NCI-H187 (cell line): ENCODE results near the gene AK5.
"Not testable (repeated sequence)": the region's sequence is repeated elsewhere in the genome, so short reads cannot be mapped to it uniquely, and the experiment has no call there.

Experiments used
- DNase-seq, 2 experiments: peaks; one replicate each; lab custom pipeline; 2025; lab: John Stamatoyannopoulos, UW

AK5 gene

DNA sequence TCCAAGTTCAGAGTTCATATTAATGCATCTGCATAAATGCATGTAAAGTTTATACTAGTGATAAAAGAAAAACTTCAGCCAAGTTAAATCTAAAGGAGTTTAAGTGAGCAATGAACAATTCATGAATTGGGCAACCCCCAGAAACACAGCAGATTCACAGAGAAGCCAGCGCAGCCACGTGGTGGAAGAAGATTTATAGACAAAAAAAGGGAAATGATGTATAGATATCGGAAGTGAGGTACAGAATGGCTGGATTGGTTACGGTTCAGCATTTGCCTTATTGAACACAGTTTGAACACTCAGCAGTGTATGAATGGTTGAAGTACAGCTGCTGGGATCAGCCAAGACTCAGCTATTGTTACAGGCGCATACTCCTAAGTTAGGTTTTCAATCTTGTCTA is 5.7 kb downstream of the AK5 start:
- no peak for DNase-seq

DNA sequence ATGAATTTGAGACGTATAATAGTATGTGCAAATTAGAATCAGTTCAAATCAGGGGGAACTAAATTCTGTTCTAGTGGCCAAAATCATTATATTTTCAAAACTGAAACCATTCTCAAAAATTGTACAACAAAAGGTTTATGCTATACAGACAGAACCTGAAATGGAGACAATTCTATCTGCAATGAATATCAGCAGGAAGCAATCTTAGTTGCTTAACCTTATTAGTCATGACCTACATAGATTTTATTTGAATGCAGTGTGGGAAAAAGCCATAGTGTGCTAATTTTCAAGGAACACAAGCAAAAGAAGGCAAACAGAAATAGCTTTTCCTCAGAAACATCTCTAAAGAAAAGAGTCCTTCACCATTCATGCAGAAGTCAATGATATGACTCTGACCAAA is 6.5 kb downstream of the AK5 start:
- DNase-seq: no peak

DNA sequence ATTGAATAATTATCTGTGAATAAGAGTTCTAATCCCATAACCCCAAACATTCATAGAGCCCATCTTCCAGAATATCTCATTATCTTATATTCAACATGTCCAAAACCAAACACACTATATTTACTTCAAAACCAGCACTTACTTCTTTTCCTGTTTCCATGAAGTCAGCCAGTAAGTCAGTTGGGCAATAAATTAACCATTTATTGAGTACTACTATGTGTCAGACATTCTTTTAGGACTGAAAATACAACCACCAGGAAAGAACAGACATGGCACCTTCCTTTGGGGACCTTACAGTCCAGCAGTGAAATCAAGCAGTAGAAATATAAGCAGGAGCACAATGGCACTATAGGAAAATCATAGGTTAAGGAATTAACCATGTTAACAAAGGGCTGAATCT is 8.8 kb downstream of the AK5 start:
- DNase-seq: no peak

- no peak for DNase-seq
Observed at GRCh38 chr1:77292551-77292950, 10.7 kb downstream of the AK5 start.

- DNase-seq: no peak
Observed at GRCh38 chr1:77300566-77300965, 18.7 kb downstream of the AK5 start.

DNA sequence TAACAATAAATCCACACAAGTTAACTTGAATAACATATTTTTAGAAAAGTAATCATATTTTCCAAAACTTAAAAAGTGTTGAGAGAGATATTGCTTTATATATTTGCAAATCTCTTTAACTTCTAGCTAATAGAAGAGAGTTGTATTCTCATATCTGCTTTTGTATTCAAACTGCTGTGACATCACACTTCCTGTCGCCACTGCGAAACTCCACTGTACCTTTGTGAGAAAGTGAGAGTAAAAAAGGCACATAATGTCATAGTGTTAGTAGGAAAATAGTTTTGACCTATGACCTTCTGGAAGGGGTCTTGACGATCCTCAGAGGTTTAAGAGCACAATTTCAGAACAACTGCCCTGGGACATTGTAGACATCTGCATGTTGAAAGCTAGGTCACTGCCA is 21.6 kb downstream of the AK5 start:
- DNase-seq: no peak

DNA sequence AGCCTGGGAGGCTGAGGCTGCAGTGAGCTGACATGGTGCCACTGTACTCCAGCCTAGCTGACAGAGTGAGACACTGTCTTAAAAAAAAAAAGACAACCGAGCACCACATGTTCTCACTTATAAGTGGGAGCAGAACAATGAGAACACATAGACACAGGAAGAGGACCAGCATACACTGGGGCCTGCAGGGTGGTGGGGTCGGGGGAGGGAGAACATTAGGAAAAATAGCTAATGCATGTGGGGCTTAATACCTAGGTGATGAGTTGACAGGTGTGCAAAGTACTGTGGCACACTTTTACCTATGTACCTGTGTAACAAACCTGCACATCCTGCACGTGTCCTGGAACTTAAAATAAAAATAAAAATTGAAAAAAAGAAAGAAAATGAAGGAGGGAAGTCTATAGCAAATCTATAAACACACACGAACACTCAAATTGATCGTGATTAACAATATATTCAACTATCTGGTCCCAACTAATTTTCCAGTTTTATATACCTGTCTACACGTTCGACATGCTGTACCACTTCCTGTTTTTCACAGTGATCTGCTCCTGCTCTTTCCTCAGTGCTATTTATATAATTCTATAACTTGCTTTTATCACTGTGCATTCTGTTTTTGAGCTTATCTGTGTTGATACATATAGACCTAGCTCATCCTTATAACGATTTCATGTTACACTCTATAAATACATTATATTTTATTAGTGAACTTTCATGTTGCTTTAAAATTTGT is 27.2 kb downstream of the AK5 start:
- DNase-seq: no peak

DNA sequence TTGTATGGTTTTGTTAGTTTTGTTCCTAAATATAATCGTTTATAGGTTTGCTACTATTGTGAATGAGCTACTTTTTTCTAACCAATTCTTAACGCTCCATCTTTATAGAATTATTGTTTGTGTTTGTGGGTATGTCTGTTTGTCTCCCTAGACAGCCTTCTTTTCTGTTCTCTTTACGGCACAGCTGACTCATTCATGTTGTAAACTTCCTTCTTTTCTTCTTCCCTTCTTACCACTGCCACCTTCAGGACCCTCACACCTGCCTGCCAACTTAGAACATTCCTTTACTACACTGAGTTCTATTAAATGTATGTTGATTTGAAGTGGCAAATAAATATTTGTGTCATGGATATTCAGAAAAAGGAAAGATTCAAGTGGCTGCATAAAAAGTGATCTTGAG is 29.1 kb downstream of the AK5 start:
- no peak for DNase-seq

DNA sequence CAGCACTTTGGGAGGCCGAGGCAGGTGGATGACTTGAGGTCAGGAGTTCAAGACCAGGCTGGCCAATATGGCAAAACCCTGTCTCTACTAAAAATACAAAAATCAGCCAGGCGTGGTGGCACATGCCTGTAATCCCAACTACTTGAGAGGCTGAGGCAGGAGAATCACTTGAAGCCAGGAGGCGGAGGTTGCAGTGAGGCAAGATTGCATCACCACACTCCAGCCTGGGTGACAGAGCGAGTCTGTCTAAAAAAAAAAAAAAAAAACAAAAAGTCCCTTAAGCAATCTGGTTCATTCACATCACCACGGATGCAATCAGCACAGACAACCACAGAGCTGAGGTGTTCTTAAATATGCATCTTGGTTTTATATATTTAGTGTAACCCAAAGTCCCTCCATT is 30.5 kb downstream of the AK5 start:
- not testable (repeated sequence) for DNase-seq

DNA sequence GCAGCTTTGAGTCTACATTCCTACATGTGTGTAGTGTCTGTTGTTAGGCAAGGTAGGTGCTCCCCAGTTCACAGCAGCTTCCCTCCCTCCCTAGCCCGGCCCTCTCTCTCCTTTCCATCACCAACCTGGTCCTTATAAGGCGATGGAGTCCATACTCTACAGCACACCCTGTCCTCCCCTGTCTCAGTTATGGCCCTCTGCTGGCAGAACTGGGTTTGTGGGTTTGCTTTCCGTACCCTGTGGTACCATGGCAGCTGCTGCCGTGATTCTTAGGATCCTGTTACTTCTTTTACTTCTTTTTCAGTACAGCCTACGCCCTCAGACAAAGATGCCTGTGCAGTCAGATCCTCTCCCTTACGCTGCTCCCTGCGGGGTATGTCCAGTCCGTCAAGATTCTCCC is 31.7 kb downstream of the AK5 start:
- DNase-seq: no peak

GRCh38 chr1:77316006-77316405 is 34.2 kb downstream of the AK5 start:
- DNase-seq: no peak

GRCh38 chr1:77316966-77317365 is 35.1 kb downstream of the AK5 start:
- no peak for DNase-seq

DNA sequence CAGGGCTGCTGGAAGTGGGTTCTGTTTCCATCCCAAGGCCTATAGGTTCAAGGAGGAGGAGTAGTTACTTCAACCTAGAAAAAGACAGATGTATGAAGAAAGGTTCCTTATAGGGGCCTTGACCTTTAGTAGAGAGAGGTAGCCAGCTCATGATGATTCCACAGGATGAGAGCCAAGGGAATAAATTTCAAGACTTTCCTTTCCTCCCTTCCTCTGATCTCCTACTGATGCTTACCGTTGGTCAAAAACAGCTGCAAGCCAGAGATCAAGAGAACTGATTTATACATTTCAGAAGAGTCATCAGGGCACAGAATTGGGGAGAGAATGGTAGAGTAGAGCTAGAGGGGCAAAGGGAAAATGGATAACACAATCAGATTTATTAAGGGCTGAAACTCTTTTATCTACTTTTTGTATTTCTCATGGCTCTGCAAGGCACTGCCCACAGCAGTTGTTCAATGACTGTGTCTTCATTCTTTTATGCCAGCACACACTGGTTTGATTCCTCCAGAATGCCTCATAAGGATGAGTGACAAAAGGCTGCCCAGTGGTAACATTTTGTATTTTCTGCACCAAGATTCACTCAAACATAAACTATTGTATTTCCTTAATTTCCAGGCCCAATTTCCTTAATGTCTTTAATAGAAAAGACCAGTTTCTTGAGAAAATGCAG is 37.4 kb downstream of the AK5 start:
- DNase-seq: no peak

GRCh38 chr1:77322061-77322900 is 40.5 kb downstream of the AK5 start:
- no peak for DNase-seq

- DNase-seq: no peak
Observed at GRCh38 chr1:77333501-77333900, 51.7 kb downstream of the AK5 start.

GRCh38 chr1:77336729-77337128 is 54.9 kb downstream of the AK5 start:
- DNase-seq: no peak

- DNase-seq: no peak
Observed at GRCh38 chr1:77339326-77339725, 57.5 kb downstream of the AK5 start.

DNA sequence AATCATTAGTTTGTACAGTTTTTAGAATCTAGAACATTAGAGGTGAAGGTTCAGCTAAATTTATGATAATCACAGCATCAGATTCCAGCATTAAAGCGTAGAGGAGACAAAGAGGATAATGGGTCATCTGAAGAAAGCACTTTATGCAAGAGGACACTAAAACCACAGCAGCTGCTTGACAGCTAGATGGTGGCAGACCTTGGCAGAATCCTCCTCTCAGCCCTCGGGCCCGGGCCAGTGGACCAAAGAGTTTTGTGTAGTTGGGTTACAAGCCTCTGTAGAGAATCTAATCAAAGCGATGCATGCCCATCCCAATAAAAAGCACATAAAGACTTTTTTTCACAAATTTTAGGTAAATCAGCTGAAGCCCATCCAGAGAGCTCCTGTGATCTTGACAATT is 59.4 kb downstream of the AK5 start:
- DNase-seq: no peak

- no peak for DNase-seq
Observed at GRCh38 chr1:77342745-77343144, 60.9 kb downstream of the AK5 start.

- no peak for DNase-seq
Observed at GRCh38 chr1:77347646-77348045, 65.8 kb downstream of the AK5 start.

GRCh38 chr1:77348549-77348948 is 66.7 kb downstream of the AK5 start:
- no peak for DNase-seq

- no peak for DNase-seq
Observed at GRCh38 chr1:77349275-77349674, 67.5 kb downstream of the AK5 start.
